HG02981 (cell line): Measurements from ENCODE around the gene CYTL1.
"Not testable (repeated sequence)": the region's sequence is repeated elsewhere in the genome, so short reads cannot be mapped to it uniquely, and the experiment has no call there.

Experiments used
- ATAC-seq: cut with Tn5 transposase; IDR thresholded peaks from one replicate; pipeline ENCODE4 v1.9.1; 2021; ENCODE audit warnings: mild to moderate bottlenecking, moderate library complexity; ENCODE audit not compliant: unreplicated experiment

The CYTL1 gene

DNA sequence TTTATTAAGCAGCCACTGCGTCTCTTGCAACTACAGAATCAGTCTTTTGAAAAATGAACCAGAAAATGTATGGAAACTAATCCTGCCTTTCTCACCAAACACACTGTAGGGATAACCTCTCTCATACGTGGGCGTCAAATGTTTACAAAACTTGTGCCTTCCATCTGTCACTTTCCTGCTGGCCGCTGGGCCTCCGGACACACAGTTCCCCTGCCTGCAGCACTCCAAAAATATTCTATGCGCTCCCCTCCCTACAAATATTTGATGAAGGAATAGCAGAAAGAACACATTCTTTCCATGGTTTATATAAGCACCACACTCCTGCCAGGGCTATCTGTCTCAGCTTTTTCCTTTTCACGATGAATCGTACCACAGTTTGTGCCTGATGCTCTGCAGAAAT lies 14.9 kb upstream of the CYTL1 start:
- ATAC-seq = no peak

DNA sequence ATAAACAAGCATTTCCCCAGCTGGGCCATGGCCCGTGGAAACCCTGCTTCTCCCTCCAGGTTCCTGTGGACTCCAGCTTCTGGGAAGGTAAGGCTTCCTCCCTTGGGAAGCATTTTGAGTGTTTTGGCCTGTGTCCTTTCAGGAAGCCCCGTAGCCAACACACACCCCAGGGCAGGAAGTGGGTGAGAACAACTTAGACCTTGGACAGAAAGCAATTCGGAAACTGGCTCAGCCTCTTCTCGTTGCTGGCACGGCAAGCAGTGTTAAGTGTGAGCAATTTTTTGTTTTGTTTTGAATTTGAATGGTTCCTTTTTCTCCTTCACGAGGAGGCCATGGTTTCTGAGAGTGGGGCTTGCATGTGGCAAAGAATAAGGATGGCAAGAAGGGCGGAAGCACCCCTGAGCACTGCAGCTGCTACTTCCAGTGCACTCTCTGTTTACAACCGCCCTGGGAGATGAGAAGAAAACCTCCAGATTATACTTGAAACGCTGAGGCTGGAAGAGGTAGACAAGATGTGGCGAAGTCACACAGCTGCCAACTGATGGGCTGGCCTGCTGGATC lies 14.1 kb upstream of the CYTL1 start:
- ATAC-seq = no peak

DNA sequence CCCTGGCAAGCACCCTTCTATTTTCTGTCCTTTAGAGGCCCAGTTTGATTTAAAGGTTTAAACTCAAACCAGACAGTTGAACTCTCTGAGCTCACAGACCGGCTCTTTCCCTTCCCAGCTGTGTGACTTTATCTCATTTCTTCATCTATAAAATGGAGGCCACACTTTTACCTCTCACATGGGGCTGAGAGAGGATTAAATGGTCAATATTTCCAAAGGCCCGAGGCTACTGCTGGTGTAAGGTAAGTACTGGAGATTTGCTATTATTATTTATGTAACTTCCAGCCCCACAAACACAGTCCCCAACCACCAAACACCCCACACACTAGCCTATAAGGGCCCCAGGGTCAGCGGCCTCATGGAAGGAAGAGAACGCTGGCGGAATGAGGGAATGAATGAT lies 13.6 kb upstream of the CYTL1 start:
- no peak for ATAC-seq

DNA sequence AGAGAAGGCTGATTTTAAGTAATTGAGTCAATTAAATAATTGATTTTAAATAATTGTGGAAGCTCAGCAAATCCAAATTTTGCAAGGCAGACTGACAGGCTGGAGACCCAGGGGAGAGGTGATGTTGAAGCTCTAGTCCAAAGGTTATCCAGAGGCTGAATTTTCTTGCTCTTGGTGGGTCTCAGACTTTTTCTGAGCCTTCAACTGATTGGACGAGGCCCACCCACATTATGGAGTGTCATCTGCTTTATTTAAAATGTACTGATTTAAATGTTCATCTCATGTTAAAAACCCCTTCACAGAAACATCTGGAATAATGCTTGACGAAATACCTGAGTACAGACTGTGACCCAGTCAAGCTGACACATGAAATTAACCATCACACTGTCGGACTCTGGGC lies 11.7 kb upstream of the CYTL1 start:
- ATAC-seq = no peak

DNA sequence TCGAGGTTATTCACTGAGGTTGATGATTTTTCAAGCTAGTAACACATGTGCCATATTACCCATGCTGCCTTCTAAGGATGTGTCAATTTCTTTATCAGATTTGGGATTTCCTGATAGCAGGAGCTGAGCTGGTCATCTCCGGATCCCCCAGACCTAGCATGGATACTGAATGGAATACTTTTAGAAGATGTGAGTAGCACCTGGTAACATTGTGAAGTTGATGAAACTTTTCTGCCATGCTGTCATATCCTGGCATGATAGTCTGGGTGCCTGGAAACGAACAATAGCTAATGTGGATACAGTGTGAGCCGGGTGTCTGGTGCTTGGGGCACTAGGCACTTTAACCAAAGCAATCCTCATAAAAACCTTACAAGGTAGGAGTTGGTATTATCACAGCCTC lies 11.0 kb upstream of the CYTL1 start:
- no peak for ATAC-seq

DNA sequence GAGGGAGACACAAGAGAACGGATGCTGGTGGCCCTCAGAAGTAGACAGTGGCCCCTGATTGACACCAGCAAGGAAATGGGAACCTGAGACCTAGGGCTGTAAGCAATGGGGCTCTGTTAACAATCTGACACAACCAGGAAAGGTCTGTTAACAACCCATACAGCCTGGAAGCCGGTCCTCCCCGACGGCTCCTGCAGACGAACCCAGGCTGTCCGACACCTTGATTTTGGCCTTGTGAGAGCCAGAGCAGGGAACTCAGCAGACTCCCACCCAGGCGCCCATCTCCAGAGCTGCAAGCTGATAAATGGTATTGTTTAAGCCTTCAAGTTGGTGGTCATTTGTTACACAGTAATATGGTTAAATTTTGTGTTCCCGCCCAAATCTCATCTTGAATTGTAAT lies 10.2 kb upstream of the CYTL1 start:
- no peak for ATAC-seq

DNA sequence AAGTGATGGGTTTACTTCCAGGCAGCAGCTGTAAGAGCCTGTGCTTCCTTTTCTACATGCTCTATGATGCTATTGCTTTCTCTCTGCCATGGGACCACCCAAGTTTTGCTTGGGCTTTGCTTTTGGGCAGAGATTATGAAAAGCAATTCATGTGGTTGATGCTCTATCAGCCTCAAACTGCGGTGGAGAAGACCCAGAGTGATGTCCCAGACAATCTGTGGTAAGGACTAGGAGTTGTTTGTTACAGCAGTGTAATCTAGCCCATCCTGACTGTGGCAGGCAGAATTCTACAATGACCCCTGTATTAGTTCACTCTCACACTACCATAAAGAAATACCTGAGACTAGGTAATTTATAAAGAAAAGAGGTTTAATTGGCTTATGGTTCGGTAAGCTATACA lies 9.2 kb upstream of the CYTL1 start:
- ATAC-seq = no peak

DNA sequence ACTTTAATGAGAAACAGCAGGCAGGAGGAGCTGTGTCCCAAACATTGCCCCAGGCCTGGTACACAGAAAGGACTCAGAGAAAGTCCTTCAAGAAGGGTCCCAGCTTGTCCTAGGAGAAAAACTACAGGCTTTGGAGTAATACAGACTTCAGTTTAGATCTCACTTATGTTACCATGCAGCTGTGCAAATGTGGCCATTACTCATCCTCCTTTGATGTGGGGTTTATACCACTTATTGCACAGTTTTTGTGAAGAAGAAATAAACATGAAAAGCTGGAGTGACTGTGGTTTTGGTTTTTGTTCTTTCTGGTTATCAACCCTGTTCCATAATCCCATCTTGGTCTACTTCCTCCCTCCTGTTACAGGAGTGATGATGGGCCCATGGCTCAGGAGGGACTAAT lies 8.1 kb upstream of the CYTL1 start:
- no peak for ATAC-seq

DNA sequence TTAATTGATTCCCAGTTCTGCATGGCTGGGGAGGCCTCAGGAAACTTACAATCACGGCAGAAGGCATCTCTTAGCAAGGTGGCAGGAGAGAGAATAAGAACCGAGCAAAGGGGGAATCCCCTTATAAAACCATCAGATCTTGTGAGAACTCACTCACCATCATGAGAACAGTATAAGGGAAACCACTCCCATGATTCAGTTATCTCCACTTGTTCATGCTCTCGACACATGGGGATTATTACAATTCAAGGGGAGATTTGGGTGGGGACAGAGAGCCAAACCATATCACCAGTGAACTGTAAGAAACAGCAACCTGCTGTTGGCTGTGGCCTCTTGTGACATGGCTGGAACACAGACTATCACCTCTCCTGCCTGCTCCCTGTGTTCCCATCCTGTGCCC lies 7.1 kb upstream of the CYTL1 start:
- no peak for ATAC-seq

DNA sequence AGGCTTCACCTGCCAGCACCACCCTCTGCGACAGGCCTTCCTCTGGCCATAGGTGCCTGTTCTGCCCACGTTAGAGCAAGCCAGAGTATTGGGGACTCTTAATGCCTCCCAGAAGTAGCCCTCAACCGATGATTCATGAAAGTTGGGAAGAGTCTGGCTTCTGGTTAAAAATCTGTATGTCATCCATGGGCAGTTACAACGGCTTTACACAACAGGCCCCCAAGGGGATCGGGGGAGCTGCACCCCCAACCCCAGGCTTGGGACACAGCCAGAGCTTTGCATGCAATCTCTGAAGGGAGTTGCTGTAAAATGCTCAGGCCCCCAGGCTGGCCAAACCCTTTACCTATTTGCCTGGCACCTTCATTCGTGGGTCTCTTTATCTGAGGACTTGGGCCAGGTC lies 5.4 kb upstream of the CYTL1 start:
- no peak for ATAC-seq

DNA sequence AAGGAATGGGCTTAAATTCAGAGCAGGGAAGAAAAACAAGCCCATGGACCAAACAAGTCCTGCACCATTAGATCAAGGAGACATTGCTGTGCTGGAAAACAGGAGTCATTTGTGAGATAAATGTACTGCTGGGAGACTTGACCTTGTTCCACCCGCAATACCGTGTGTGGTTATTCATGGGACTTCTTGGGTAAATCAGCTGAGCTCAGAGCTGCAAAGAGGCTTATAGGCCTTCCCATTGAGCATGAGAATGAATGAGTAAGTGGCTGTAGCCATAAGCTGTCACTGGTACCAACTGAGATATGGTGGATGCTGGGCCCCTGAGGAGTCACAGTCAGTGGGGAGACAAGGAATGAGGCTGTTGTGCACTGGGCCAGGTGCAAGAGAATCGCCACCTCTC lies 2.3 kb upstream of the CYTL1 start:
- no peak for ATAC-seq

DNA sequence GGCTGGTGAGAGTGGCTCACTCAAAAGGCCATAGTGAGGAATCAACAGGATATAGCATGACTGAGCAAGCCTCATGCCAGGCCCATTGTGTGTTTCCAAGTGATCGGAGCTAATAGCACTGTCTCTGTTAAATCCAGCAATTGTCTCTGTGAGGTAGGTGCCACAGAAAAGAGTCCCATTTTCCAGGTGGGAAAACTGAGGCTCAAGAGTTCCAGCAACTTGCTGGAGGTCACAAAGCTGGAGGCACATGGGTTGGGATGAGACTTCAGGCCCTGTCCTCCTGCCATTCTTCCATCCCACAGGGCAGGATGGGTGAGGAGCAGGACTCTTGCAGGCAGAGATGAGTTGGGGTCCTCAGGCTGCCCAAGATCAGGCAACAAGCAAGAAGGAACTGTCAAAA lies 1.1 kb upstream of the CYTL1 start:
- ATAC-seq = no peak

DNA sequence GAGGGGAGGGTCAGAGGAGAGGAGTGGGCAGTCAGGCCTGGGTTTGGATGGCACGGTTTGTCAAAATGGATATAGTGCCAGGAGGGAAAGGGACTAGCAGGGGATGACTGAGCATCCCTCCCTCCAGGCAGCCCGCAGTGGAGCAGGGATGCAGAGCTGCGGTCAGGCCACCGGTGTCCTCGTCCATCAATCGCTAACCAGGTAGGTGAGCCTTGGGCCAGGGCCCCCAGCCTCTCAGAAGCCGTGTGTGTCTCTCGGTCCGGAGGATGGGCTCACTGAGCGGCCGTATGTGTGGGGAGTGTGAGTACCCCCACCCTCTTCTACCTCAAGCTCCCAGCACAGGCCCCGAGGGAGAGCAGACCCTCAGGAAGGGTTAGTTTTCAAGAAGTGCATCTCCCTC lies 538 bp upstream of the CYTL1 start:
- ATAC-seq = no peak

DNA sequence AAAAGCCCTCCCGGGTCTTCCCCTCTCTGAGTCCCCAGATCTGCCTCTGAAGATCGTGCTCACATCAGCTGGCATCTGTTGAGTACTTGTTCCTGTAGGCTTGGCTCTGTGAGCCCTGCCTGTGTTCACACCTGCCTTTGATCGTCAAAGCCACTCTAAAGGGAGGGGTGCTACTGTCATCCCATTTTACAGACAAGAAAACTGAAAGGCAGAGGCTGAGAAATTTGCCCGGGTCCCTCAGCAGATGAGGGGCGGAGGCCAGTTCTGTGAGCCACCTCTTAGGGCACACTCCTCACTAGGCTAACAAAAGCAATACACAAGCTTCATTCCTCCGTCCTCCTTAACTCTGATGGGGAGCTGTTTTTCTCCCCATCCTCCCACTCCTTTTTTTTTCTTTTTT lies 655 bp downstream of the CYTL1 start:
- ATAC-seq = no peak

DNA sequence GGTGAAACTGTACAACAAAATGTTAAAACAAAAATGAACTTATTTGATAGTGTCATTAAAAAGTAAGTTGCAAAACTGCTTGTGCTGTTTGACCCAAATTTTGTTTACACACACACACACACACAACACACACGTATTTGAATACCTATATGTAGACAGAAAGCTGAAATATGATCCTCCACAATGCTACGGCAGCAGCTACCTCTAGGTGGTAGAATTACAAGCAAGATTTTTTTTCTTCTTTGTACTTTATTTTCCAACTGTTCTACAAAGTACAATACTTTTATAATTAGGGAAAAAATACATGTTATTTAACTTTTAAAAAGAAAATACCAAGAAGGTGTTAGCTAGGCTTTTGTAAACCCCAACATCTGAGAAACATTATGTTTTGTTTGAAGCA lies 1.2 kb downstream of the CYTL1 start:
- ATAC-seq = no peak

DNA sequence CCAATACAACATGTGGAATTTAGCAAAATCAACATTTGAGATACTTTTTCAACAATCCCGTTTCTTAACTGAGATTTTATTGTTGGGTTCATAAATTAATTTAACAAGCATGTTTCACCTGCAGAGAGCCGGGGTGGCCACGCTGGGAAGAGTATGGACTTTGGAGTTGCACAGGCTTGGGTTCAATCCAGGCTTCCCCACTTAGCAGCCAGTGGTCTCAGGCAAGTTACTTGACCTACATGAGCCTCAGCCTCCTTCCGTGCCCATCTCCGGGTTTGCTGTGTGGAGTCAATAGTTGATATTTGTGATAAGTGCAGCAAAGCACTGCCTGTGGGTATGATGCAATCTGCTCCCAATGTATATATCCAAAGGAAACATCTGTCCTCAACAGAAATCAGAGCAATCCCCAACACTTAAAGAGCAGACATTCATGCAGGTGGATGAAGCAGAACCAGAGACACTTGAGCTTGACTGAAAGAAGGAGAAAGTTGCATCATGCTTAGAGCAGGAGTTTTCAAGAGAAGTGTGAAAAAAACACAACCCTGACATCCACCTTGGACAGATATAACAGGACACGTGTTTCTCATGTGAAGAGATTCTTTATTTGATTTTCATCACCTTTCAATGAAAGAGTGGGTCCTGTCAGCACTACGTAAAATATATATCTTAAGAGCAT lies 5.1 kb downstream of the CYTL1 start:
- no peak for ATAC-seq

DNA sequence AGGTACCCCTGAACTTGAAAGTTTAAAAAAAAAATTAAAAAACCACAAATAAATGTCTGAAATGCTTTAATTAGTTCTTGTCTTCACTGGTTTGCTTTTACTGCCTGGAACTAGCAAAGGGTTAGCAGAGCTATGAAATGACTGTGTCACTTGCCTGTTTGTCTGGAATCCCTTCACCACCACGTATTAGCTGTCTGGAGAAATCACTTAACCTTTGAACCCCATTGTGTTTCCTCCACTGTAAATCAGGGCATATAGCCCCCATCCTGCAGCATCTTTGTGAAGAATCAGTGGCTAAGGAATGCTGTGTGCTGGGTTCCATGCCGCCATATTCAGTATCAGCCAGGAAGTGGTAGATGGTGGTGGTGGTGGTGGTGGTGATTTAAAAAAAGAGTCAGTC lies 6.3 kb downstream of the CYTL1 start:
- ATAC-seq = no peak

DNA sequence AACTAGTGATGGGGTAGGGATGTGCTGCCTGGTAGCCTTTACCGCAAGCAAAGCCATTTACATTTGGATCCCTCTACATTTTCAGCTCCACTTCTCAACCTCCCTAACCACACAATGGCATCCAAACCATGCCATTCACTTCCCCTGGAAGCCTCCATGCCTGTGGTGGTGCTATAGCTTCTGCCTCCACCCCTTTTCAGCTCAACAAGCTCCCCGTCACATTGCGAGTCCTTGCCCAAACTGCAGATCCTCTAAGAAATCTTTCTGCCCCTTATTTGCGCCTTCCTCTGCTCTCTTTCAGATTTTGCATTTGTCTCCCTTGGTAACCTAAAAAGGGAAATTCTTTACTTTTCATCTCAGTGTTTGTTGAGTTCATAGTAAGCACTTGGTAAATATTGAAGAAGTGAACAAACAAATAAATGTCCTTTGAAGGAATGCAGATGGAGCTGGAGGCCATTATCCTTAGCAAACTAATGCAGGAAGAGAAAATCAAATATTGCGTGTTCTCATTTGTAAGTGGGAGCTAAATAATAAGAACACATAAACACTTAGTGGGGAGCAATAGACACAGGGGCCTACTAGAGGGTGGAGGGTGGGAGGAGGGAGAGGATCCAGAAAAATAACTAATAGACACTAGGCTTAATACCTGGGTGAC lies 6.9 kb downstream of the CYTL1 start:
- no peak for ATAC-seq

DNA sequence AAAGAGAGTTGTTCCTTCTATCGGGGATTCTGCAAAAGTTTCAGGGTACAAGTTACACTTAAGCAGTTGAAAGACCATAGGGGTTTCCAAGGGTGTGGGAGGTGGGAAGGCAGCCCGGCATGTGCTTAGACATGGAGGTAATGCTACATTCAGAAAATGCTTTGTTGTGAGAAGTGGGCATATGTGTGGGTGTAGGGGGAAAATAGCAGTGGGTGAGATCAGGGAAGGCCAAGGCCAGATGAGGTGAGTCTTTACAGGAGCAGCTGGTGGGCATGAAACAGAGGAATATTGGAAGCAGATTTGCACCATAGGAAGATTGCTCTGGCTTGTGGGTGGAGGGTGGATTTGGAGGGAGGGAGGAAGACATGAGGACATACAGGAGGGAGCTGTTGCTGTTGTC lies 8.3 kb downstream of the CYTL1 start:
- no peak for ATAC-seq

DNA sequence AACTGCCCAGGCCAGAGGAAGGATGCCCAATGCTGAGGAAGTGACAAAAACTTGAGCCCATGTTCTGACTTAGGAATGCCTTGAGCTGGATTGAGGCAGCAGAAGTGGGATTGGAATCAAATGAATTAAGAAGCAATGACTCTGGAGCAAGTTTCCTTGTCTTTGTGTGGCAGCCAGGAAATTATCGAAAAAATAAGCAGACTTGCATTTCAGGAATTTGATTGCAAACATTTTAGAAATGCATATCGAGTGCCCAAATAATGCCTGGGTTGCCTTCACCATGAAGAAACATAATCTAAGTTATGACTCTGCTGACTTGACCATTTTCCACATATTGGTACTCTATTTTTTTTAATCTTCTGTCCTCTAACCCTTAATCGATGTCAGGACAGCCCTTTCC lies 9.5 kb downstream of the CYTL1 start:
- ATAC-seq = no peak

DNA sequence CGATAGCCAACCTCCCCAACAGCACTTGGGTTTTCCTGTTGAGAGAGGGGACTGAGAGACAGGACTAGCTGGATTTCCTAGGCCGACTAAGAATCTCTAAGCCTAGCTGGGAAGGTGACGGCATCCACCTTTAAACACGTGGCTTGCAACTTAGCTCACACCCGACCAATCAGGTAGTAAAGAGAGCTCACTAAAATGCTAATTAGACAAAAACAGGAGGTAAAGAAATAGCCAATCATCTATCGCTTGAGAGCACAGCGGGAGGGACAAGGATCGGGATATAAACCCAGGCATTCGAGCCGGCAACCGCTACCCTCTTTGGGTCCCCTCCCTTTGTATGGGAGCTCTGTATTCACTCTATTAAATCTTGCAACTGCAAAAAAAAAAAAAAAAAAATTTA lies 12.3 kb downstream of the CYTL1 start:
- not testable (repeated sequence) for ATAC-seq

DNA sequence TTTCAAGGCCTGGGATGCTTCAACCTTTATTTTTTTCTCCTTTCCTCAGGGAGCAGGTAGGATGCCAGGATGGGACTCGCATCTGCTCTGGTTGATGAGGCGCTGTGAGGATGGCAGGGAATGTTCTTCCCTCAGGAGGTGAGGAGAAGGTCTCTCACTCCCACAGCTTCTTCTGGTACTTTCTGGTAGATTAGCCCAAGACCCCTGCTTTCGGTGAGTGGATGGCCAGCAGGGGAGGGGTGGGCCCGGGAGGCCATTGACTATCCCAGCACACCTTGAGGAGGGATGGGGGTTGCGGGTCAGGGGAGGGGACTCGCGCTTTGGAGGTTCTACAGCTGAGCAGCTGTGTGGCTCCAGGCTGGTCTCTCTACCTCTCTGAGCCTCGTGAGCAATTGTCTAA lies 14.8 kb downstream of the CYTL1 start:
- ATAC-seq = no peak

DNA sequence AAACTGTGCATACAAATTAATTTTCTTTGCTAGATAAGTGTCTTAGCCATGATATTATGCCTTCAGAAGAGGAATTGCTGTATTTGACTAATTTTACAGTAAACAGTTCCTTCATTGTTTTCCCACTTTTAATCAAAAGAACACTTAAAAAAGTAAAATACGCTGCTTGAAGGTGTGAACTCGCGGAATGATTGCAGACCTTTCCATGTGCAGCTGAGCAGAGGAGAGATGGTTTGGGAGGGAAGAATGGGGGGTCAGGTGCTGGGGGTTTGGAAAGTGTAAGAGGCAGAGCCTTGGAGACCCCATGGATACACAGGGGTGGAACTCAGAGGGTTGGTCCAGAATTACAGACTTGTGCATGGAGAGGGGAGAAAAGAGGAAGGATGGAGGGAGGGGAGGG lies 15.3 kb downstream of the CYTL1 start:
- ATAC-seq = no peak
